GM23338 (cell line): ENCODE measurements around the gene CLDN7.

ENCODE experiments used
- CTCF ChIP-seq, 2 experiments: fragments of 200-600 bp in 1 of 2; sonication (generic) in 1 of 2; conservative IDR thresholded peaks; 2 replicates each; pipeline versions ENCODE4 v1.5.1 to v1.6.1; 2016 to 2017; ENCODE audit warnings: antibody characterized with exemption in 2 of 2, low read depth in 2 of 2, mild to moderate bottlenecking in 2 of 2, moderate library complexity in 1 of 2
- ETS1 ChIP-seq: IDR thresholded peaks from 2 replicates; pipeline ENCODE4 v1.6.1; 2016; ENCODE audit warnings: antibody characterized with exemption
- EZH2 ChIP-seq: fragments of 200-600 bp; sonication (generic); IDR thresholded peaks from one replicate; pipeline ENCODE4 v1.8.0; 2017; ENCODE audit warnings: antibody characterized with exemption, mild to moderate bottlenecking, low read depth; ENCODE audit not compliant: unreplicated experiment
- EZH2phosphoT487 ChIP-seq: fragments of 200-600 bp; sonication (generic); IDR thresholded peaks from one replicate; pipeline ENCODE4 v1.8.1; 2018; ENCODE audit warnings: antibody characterized with exemption; ENCODE audit not compliant: unreplicated experiment
- JUNB ChIP-seq: IDR thresholded peaks from one replicate; pipeline ENCODE4 v1.6.1; 2016; ENCODE audit warnings: antibody characterized with exemption; ENCODE audit not compliant: unreplicated experiment
- POLR2AphosphoS5 ChIP-seq: IDR thresholded peaks from 2 replicates; pipeline ENCODE4 v1.6.1; 2016; ENCODE audit warnings: antibody characterized with exemption, low read depth
- REST ChIP-seq: IDR thresholded peaks from one replicate; pipeline ENCODE4 v1.6.1; 2018; ENCODE audit warnings: antibody characterized with exemption; ENCODE audit not compliant: unreplicated experiment
- ZNF462 ChIP-seq: fragments of 250-450 bp; sonication (Bioruptor Pico); IDR thresholded peaks from 2 replicates; pipeline ENCODE4 v1.5.0; 2020; ENCODE audit warnings: mild to moderate bottlenecking, moderate library complexity

GRCh38 chr17:7238420-7239090 is 23.7 kb downstream of the CLDN7 start:
- TF ChIP-seq POLR2AphosphoS5 (no peak), EZH2phosphoT487 (no peak), CTCF (conservative IDR thresholded peaks at IDR 0.05; ENCODE audit: low read depth in 2 of 2) (no peak), ETS1 (no peak), EZH2 (no peak), ZNF462 (CRISPR knock-in tag) (no peak), REST (no peak), JUNB (no peak)
